DND-41 (cell line): Measurements from ENCODE around the gene WDR38.

Experiments
- CTCF ChIP-seq: IDR thresholded peaks from 2 replicates; pipeline ENCODE4 v1.5.1; 2012; ENCODE audit warnings: borderline replicate concordance, low read length, moderate library complexity, mild to moderate bottlenecking; ENCODE audit not compliant: poor library complexity, severe bottlenecking; ENCODE audit errors: extremely low read depth
- EZH2 ChIP-seq: IDR thresholded peaks from 3 replicates; pipeline ENCODE4 v1.6.1; 2012; ENCODE audit warnings: borderline replicate concordance, low read depth, mild to moderate bottlenecking, moderate library complexity, low read length, inconsistent platforms; ENCODE audit not compliant: severe bottlenecking

- TF ChIP-seq CTCF (no peak), EZH2 (no peak)
Observed at GRCh38 chr9:124859803-124860581, 6.7 kb downstream of the WDR38 start.
